Measurements from ENCODE around the gene PPP1R17.

The PPP1R17 gene

GRCh38 chr7:31699050-31699449 lies 12.0 kb downstream of the PPP1R17 start:
- DNase-seq (ENCODE audit: low read depth in 3 of 3), result no peak

- no peak for DNase-seq (ENCODE audit: low read depth in 3 of 3)
Observed at GRCh38 chr7:31702354-31702753, 15.3 kb downstream of the PPP1R17 start.

- no peak for DNase-seq (ENCODE audit: low read depth in 3 of 3)
Observed at GRCh38 chr7:31705377-31705776, 18.4 kb downstream of the PPP1R17 start.

DNA sequence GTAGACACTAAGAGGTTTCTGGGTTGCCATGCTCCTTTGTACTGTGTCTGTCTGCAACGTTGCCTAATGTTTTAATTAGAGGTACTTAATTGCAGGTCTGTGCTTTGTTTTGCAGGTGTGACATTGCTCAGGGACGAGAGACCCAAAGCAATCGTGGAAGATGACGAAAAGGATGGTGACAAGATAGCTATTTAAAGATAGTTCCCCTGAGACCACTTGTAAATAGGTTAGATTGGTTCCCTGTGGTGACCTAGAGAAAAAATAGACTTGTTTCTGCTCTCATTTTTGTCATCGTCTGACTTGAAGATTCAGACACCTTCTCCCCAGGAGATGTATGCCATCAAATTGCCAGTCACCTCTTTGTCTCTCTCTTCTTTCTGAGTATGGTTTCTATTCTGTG lies 20.1 kb downstream of the PPP1R17 start:
- DNase-seq (ENCODE audit: low read depth in 3 of 3), result no peak

- DNase-seq (ENCODE audit: low read depth in 3 of 3), result no peak
Observed at GRCh38 chr7:31710171-31710570, 23.2 kb downstream of the PPP1R17 start.

DNA sequence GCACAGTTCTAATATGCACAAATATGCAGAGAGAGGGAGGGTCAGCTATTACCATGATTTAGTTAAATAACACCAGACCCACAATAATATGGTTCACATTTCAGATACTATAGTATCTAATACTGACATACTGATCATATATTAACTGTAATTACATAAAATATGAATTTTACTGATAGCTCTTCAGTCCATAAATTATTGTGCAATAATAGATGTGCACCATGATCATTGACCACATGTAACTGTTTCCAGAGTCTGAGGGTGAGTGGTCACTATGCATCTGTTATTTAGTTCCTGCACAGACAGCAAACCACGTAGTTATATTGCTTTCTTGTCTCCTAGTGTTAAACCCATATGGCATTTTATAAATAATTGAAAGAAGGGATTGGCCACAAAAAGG lies 29.3 kb downstream of the PPP1R17 start:
- DNase-seq (ENCODE audit: low read depth in 3 of 3), result no peak

DNA sequence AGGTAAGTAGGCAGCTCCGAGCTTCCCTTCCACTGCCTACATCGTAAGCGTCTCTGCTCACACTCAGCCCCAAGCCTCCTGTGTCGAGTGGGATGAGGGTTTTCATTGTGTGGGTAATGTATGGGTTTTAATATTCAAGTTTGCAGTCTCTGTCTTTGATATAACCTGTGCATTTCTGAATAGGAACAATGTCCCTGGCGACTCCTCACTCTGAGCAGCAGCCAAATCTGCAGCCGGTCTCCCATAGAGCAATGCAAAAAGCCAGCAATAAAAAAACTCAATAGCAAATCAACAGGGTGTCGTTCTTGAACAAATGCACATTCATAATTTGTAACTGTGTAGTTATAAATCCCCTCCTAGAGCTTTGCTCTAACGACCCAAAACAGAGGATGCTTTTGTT lies 33.4 kb downstream of the PPP1R17 start:
- DNase-seq (ENCODE audit: low read depth in 3 of 3), result no peak

- DNase-seq (ENCODE audit: low read depth in 3 of 3), result no peak
Observed at GRCh38 chr7:31724696-31725095, 37.7 kb downstream of the PPP1R17 start.

- no peak for DNase-seq (ENCODE audit: low read depth in 3 of 3)
Observed at GRCh38 chr7:31729195-31729804, 42.3 kb downstream of the PPP1R17 start.

- DNase-seq (ENCODE audit: low read depth in 3 of 3), result no peak
Observed at GRCh38 chr7:31734456-31734855, 47.4 kb downstream of the PPP1R17 start.

DNA sequence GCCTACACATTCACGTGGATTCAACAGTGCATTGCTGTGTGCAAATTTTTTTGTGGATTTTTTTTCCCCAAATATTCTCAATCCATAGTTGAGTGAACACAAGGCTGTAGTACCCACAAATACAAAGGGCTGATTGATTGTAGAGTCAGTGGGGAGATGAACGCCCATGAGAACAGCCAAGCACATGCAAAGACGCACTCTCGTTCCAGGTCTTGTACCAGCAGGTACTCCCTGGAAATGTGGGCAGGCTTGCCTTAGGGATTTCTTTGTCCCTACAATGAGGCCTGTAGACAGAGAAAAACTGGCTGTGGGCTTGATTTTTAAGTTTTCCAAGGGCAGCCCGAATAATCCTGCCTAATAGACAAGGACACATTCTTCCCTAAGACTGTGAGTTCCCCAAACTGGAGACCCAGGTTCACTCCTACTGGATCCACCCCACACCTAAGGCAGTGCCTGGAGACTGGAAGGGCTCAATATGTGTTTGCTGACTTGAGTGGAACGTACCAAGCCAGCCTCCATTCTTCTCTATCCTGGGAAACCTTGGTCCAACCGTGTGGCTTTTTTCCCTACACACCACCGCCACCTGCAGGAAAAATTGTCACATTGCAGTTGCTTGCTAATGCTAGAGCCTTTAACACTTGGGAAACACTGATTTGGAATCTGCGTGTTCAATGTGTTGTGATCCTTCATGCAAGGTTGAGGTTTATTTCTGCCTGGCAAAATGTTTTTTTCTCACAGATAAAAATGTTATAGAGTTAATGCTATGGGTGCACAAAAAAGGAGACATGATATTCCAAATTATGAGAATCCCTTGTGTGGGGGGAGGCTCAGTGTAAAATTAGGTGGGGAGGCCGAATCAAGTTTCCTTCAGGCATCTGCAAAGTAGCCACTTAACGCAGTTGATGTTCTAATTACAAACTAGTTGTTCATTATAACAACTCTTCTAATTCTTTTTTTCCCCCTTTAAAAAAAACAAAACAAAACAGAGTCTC lies 49.3 kb downstream of the PPP1R17 start:
- no peak for DNase-seq (ENCODE audit: low read depth in 3 of 3)

GRCh38 chr7:31741852-31742251 lies 54.8 kb downstream of the PPP1R17 start:
- no peak for DNase-seq (ENCODE audit: low read depth in 3 of 3)

DNA sequence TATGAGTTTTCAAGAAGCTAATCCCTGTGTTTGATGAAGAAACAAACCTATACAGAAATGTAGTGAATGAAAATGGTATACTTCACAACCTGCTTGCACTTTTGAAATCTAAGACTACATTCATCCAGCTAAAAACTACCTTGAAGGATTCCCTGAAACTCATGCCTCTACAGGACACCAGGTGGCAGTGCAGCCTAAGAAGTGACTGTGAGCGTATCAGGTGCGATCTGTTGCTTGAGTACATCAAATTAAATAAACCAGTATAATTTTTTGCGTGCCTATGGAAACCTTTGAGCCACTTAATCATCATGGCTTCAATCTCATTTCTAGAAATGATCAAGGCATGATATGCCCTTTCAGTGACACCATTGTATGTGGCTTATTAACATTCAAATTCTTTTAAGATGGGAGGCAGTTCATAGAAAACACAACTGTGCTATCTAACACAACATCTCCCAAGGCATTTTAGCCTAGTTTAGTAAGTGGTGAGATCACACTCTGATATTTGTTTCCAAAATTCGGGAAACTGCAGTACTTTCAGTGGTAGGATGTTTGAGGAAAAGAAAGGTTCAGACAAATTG lies 57.4 kb downstream of the PPP1R17 start:
- no peak for DNase-seq (ENCODE audit: low read depth in 3 of 3)

GRCh38 chr7:31747553-31747952 lies 60.5 kb downstream of the PPP1R17 start:
- DNase-seq (ENCODE audit: low read depth in 3 of 3), result no peak

- DNase-seq (ENCODE audit: low read depth in 3 of 3), result no peak
Observed at GRCh38 chr7:31748084-31748483, 61.1 kb downstream of the PPP1R17 start.

GRCh38 chr7:31751726-31752125 lies 64.7 kb downstream of the PPP1R17 start:
- DNase-seq (ENCODE audit: low read depth in 3 of 3), result no peak

All from stimulated activated CD4-positive, alpha-beta T cell treated with anti-CD3 and anti-CD28 coated beads, TNF-alpha, amount 100 ng/mL, for 4 hours (primary cell).